HG03064 (cell line): ENCODE data around the gene ABCB8.
A peak's percentile ranks its signal among the peaks of the same experiment; 100 is the strongest.

Experiments
- ATAC-seq: cut with Tn5 transposase; IDR thresholded peaks from one replicate; pipeline ENCODE4 v1.9.1; 2021; ENCODE audit warnings: low read depth; ENCODE audit not compliant: unreplicated experiment

The ABCB8 gene

GRCh38 chr7:151082141-151083070, 54.2 kb downstream of the ABCB8 start:
- ATAC-seq: no peak

- ATAC-seq: peak; percentile 49
Observed at GRCh38 chr7:151083071-151083823, 55.0 kb downstream of the ABCB8 start, which contains the start of gene TMUB1. TSS of gene TMUB1 (minus strand) at chr7:151083493. CDS start at chr7:151082563, 930 bp downstream.

GRCh38 chr7:151083824-151084160, 55.5 kb downstream of the ABCB8 start:
- ATAC-seq: no peak

GRCh38 chr7:151085329-151085690, 57.1 kb downstream of the ABCB8 start:
- ATAC-seq: no peak

GRCh38 chr7:151085691-151086620, 57.7 kb downstream of the ABCB8 start, which contains the start of gene AGAP3:
TSS of gene AGAP3 (plus strand) at chr7:151086475. CDS start at chr7:151086742, 267 bp downstream.
- peak; percentile 48 for ATAC-seq

GRCh38 chr7:151086802-151087244, 58.6 kb downstream of the ABCB8 start:
- no peak for ATAC-seq

- ATAC-seq: no peak
Observed at GRCh38 chr7:151087245-151088018, 59.2 kb downstream of the ABCB8 start.

GRCh38 chr7:151088019-151088855, 60.0 kb downstream of the ABCB8 start:
- no peak for ATAC-seq

- no peak for ATAC-seq
Observed at GRCh38 chr7:151088856-151089699, 60.8 kb downstream of the ABCB8 start.

- ATAC-seq: no peak
Observed at GRCh38 chr7:151089893-151090730, 61.9 kb downstream of the ABCB8 start.

GRCh38 chr7:151091003-151091402, 62.8 kb downstream of the ABCB8 start:
- no peak for ATAC-seq

- ATAC-seq: no peak
Observed at GRCh38 chr7:151091431-151091830, 63.2 kb downstream of the ABCB8 start.

GRCh38 chr7:151091988-151092387, 63.7 kb downstream of the ABCB8 start:
- no peak for ATAC-seq

- no peak for ATAC-seq
Observed at GRCh38 chr7:151093748-151094147, 65.5 kb downstream of the ABCB8 start.

- no peak for ATAC-seq
Observed at GRCh38 chr7:151094675-151095074, 66.4 kb downstream of the ABCB8 start.

GRCh38 chr7:151095123-151095797, 67.0 kb downstream of the ABCB8 start:
- no peak for ATAC-seq
